H54 (cell line): ENCODE results near the gene NOX1.
"Not testable (repeated sequence)": the region's sequence is repeated elsewhere in the genome, so short reads cannot be mapped to it uniquely, and the experiment has no call there.

Experiments
- DNase-seq: peaks from one replicate; pipeline ENCODE4 v3.0.0; 2011; ENCODE audit warnings: low spot score, mixed read lengths; ENCODE audit not compliant: insufficient read length
- FAIRE-seq: peaks from 3 replicates; lab custom pipeline; 2011; peaks lifted over from hg19 to GRCh38; lab: Jason Lieb, UNC
- POLR2A ChIP-seq: IDR thresholded peaks from 2 replicates; pipeline ENCODE4 v1.6.1; 2011; ENCODE audit warnings: low read depth, mild to moderate bottlenecking, low read length

Gene NOX1

DNA sequence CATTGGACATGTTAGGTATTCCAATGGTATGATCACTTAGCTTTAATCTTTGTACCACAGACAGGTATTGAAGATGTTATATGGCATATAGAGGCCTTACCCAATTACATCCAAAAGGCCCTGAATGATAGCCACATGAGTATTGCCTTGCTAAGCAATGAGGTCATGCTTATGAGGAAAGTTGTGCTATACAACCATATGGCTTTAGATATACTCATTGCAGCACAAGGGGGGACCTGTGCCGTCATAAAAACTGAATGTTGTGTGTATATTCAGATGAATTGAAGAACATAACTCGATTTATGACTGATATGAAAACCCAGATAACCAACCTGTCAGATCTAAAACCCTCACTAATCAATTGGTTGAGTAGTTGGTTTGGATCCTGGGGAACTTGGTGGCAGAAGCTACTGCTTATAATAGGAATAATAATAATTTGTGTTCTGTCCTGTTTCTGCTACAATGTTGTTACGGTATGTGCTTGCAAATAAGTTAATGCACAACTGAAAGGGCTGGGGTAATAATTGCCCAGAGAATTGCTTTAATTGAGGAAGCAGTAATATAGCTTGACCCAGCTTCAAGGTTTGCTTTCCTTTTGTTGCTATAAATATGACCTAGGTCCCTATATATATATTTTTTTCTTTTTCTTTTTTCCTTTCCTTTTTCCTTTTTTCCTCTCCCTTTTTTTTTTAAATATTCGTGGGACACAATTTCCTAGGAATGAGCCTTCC lies 75.5 kb downstream of the NOX1 start:
- no peak for TF ChIP-seq POLR2A
- DNase-seq (no peak), FAIRE-seq (no peak)

DNA sequence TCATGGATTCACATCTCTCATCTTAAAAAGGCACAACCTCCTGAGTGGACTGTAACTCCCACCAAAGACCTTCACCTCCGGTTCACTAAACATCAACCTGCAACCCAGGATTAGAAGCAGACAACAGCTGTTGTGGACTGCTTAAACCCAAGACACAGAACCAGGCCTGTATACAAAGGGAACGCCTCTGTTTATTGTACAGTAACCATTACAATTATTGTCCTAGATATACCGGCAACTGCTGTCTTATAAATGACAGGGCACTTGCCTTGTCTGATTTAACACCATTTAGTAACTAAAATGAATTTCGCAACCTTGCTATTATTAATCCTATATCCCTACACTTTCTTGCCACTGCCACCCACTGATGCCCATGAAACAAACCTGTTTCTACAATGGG lies 76.8 kb downstream of the NOX1 start:
- DNase-seq (no peak), FAIRE-seq (no peak)
- no peak for TF ChIP-seq POLR2A

DNA sequence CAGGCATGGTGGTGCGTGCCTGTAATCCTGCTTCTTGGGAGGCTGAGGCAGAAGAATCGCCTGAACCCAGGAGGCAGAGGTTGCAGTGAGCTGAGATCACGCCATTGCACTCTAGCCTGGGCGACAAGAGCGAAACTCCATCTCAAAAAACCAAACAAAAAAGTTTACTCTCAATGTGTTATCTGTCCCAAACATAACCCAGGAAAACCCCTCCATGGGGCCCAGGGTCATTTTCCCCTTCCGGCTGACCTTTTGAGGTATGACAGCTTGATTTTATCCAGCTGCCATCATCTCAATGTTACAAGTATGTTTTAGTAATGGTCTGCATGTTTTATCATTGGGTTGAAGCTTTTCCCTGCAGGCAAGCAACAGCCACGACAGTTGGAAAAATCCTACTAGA lies 77.8 kb downstream of the NOX1 start:
- DNase-seq, FAIRE-seq: not testable (repeated sequence)
